ENCODE measurements around the gene CPM. TPM values are rescaled to one million over a fixed set of nuclear protein-coding genes. Genes with fewer than 3 reads are reported as not detected.
A peak's percentile ranks its signal among the peaks of the same experiment; 100 is the strongest.

Gene CPM
- total and polyA plus RNA-seq, 10 donors: 3.5 to 189 (median 52.5) TPM

DNA sequence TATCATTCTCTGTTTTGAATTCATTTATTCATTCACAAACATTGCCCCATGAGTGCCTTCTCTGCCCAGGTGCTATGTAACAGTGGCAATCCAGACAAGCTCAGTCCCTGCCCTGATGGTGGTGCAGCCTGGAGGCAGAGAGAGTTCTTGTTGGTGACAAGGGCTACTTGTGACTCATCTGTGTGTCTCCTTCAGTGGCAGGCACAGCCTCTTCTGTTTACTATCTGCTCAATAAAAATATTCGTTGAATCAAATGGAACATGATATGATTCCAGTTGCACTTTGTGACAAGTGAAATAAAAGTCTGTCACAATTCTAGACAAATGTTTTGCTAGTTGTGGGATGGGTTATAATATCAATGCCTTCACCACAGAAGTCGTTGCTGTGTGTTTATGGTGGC, 20.6 kb upstream of the CPM start:
- H3K9me3 ChIP-seq: no peaks in the 10 kb centered on the region
- WGBS, 5 donors: 60 to 88% (median 72%) methylated on average over 2 of the region's 2 CpGs
- H3K27me3 ChIP-seq (replicated peaks in 1 of 7): no peaks in the 10 kb centered on the region
- intact Hi-C loops (cut with DNase I; ENCODE audit: low total_unique reads): no loop called here
- H3K36me3 ChIP-seq: no peaks in the 10 kb centered on the region
- no peak for TF ChIP-seq POLR2A (IDR thresholded peaks at IDR 0.05)
- no peak for TF ChIP-seq POLR2AphosphoS5 (IDR thresholded peaks at IDR 0.05)
- TF ChIP-seq CTCF (IDR thresholded peaks at IDR 0.05 in 8 of 11, conservative IDR thresholded peaks at IDR 0.05 in 3 of 11): no peak
- no peak overlapping the region for H3K27ac ChIP-seq
- no peak overlapping the region for H3K4me3 ChIP-seq
- DNase-seq: no peak
- H3K4me1 ChIP-seq: peaks cover 0 to 53% (median 23%) of the 10 kb centered on the region in 6 donors

DNA sequence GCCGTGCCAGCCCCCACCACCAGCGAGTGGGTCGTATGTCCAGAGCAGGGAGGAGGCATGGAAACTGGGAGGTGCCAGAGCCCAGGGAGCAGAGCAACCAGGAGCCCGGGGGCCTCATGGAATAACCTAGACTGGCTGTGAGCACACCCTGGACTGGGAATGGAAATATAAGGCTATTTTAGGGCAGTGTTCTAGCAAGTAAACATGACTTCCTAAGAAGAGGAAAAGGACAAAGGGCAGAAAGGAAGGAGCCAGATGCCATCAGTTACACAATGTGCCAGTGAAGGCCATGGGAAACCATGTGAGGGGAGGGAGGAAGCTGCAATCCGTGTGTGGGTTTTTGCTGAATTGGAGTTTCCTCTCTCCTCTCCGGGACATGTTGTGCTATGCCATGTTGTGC, 18.7 kb upstream of the CPM start:
- Histone ChIP-seq H3K4me3 (no peak overlapping the region), H3K27me3 (replicated peaks in 1 of 7) (no peaks in the 10 kb centered on the region), H3K4me1 (peaks cover 0 to 48% (median 21%) of the 10 kb centered on the region in 6 donors), H3K27ac (peak overlapping the region; percentile 32 to 84 (median 77)), H3K9me3 (no peaks in the 10 kb centered on the region), H3K36me3 (no peaks in the 10 kb centered on the region)
- WGBS, 5 donors: 50 to 66% (median 54%) methylated on average over 6 of the region's 6 CpGs
- intact Hi-C loops (cut with DNase I; ENCODE audit: low total_unique reads): no loop called here
- TF ChIP-seq POLR2AphosphoS5 (IDR thresholded peaks at IDR 0.05): peak; percentile 55 to 95 (median 62)
- no peak for TF ChIP-seq CTCF (IDR thresholded peaks at IDR 0.05 in 8 of 11, conservative IDR thresholded peaks at IDR 0.05 in 3 of 11)
- peak; percentile 78 for DNase-seq

- TF ChIP-seq POLR2A (IDR thresholded peaks at IDR 0.05) (no peak), CTCF (IDR thresholded peaks at IDR 0.05 in 8 of 11, conservative IDR thresholded peaks at IDR 0.05 in 3 of 11) (no peak), POLR2AphosphoS5 (IDR thresholded peaks at IDR 0.05) (no peak)
- Histone ChIP-seq H3K4me1 (peaks cover 0 to 48% (median 21%) of the 10 kb centered on the region in 6 donors), H3K9me3 (no peaks in the 10 kb centered on the region), H3K4me3 (no peak overlapping the region), H3K27ac (peak overlapping the region in 3 of 8 donors; percentile 78 to 84 (median 82)), H3K36me3 (no peaks in the 10 kb centered on the region), H3K27me3 (replicated peaks in 1 of 7) (no peaks in the 10 kb centered on the region)
- WGBS, 5 donors: 90 to 100% (median 94%) methylated on average over 4 of the region's 4 CpGs
- intact Hi-C loops (cut with DNase I; ENCODE audit: low total_unique reads): no loop called here
- no peak for DNase-seq
Observed at GRCh38 chr12:68950511-68950910, 17.5 kb upstream of the CPM start.

DNA sequence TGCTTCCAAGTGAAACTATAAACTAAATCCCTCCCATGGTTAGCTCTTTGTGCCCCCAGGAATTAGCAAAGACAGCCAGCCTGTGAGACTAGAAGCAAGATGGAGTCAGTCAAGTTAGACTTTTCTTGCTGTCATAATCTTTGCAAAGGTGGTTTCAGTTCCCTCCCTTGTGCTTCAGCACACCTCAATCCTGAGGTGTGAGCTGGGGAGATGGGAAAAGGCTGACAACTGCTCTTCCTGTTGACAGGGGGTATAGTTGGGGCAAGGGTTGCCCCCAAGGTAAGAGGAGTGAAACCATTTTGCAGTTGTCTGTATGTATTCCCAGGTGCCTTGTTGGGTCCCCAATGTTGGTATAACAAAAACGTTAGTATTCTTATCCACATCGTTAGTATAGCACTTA, 12.3 kb upstream of the CPM start:
- Histone ChIP-seq H3K9me3 (no peaks in the 10 kb centered on the region), H3K4me3 (no peak overlapping the region), H3K4me1 (peaks cover 0 to 12% (median 0%) of the 10 kb centered on the region in 6 donors), H3K27me3 (replicated peaks in 1 of 7) (no peaks in the 10 kb centered on the region), H3K36me3 (no peaks in the 10 kb centered on the region), H3K27ac (no peak overlapping the region)
- intact Hi-C loops (cut with DNase I; ENCODE audit: low total_unique reads): no loop called here
- no peak for DNase-seq
- TF ChIP-seq CTCF (IDR thresholded peaks at IDR 0.05 in 8 of 11, conservative IDR thresholded peaks at IDR 0.05 in 3 of 11): no peak
- TF ChIP-seq POLR2AphosphoS5 (IDR thresholded peaks at IDR 0.05): no peak
- no peak for TF ChIP-seq POLR2A (IDR thresholded peaks at IDR 0.05)
- WGBS, 5 donors: 67 to 98% (median 87%) methylated on average over 2 of the region's 2 CpGs
